DMS 273 treated with DMSO at 0.1 percent for 48 hours (cell line): ENCODE data around the gene MPV17.

Source experiments
- DNase-seq: peaks from one replicate; lab custom pipeline; 2025; lab: John Stamatoyannopoulos, UW

Gene MPV17

GRCh38 chr2:27264753-27265535 lies 58.0 kb downstream of the MPV17 start:
- peak; percentile 59 for DNase-seq

GRCh38 chr2:27264253-27264752 lies 58.6 kb downstream of the MPV17 start:
- no peak for DNase-seq

GRCh38 chr2:27263287-27264252 lies 59.3 kb downstream of the MPV17 start:
- DNase-seq = no peak

- DNase-seq = no peak
These were observed 60.3 kb downstream of the MPV17 start, which contains the start of gene SLC30A3 for GRCh38 chr2:27262379-27263286. Gene SLC30A3 (minus strand): TSS chr2:27263047. CDS start chr2:27262906, 141 bp downstream.

- DNase-seq = no peak
These were observed 61.0 kb downstream of the MPV17 start for GRCh38 chr2:27261926-27262298.

- DNase-seq = no peak
These were observed 61.5 kb downstream of the MPV17 start for GRCh38 chr2:27261241-27261925.
